Nephron (organoid): ENCODE results near the gene MYH7B.
A peak's percentile ranks its signal among the peaks of the same experiment; 100 is the strongest.

Source experiments
- H3K27ac Mint-ChIP-seq, 3 experiments: 2 replicates each; pipeline ENCODE4 v1.8.0; 2020; ENCODE audit warnings: mixed read lengths in 3 of 3, mild to moderate bottlenecking in 2 of 3, moderate library complexity in 1 of 3
- H3K27me3 Mint-ChIP-seq: 2 replicates; pipeline ENCODE4 v1.8.0; 2021; ENCODE audit warnings: low read depth, mild to moderate bottlenecking, moderate library complexity, mixed read lengths
- H3K36me3 Mint-ChIP-seq: 2 replicates; pipeline ENCODE4 v1.8.0; 2020; ENCODE audit warnings: low read depth, mixed read lengths
- H3K4me1 Mint-ChIP-seq: 2 replicates; pipeline ENCODE4 v1.8.0; 2020; ENCODE audit warnings: mixed read lengths
- H3K4me3 Mint-ChIP-seq, 3 experiments: 2 replicates each; pipeline ENCODE4 v1.8.0; 2020; ENCODE audit warnings: mild to moderate bottlenecking in 3 of 3, mixed read lengths in 3 of 3, moderate library complexity in 2 of 3
- H3K9me3 Mint-ChIP-seq: 2 replicates; pipeline ENCODE4 v1.8.0; 2020; ENCODE audit warnings: mixed read lengths
- TF ChIP-seq, protein P1 (sequence below), 3 experiments: fragments of 200-600 bp; sonication (generic); IDR thresholded peaks; one replicate each; pipeline ENCODE4 v1.5.0; 2021; ENCODE audit warnings: antibody characterized with exemption in 3 of 3; ENCODE audit not compliant: unreplicated experiment in 3 of 3

The MYH7B gene

DNA sequence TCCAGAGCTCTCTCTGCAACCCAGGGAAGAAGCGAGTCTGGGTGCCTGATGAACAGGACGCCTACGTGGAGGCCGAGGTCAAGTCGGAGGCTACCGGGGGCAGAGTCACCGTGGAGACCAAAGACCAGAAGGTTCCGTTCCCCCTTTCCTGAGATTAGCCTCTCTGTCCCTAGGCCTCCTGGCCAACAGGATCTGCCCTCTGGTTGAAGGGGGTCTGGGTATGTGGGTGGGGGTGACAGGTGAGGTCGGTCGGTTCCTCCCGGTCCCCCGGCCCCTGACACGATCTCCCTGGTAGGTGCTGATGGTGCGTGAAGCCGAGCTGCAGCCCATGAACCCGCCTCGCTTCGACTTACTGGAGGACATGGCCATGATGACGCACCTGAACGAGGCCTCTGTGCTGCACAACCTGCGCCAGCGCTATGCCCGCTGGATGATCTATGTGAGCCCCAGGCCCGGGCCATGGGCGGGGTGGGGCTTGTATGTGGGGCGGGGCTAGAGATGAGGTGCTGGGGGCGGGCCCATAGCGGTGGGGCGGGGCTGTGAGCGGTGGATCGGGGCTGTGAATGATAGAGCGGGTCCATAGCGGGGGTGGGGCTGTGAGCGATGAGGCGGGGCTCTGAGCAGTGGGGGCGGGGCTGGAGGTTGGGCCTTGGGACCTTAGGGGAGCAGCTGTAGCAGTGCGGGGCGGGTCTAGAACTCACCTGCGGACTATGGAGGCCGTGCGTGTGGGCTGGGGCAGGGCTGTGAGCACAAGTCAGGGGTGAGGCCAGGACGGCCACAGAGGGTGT is 23.9 kb downstream of the MYH7B start:
- Mint-ChIP-seq H3K27me3 (peaks cover 19% of the 10 kb centered on the region), H3K4me3 (peak overlapping the region in 2 of 3 experiments; percentile 82 to 84), H3K9me3 (no peaks in the 10 kb centered on the region), H3K27ac (no peak overlapping the region), H3K36me3 (no peaks in the 10 kb centered on the region), H3K4me1 (peaks cover 61% of the 10 kb centered on the region)
- TF ChIP-seq, protein P1, sequence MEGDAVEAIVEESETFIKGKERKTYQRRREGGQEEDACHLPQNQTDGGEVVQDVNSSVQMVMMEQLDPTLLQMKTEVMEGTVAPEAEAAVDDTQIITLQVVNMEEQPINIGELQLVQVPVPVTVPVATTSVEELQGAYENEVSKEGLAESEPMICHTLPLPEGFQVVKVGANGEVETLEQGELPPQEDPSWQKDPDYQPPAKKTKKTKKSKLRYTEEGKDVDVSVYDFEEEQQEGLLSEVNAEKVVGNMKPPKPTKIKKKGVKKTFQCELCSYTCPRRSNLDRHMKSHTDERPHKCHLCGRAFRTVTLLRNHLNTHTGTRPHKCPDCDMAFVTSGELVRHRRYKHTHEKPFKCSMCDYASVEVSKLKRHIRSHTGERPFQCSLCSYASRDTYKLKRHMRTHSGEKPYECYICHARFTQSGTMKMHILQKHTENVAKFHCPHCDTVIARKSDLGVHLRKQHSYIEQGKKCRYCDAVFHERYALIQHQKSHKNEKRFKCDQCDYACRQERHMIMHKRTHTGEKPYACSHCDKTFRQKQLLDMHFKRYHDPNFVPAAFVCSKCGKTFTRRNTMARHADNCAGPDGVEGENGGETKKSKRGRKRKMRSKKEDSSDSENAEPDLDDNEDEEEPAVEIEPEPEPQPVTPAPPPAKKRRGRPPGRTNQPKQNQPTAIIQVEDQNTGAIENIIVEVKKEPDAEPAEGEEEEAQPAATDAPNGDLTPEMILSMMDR (IDR thresholded peaks at IDR 0.05; ENCODE audit: unreplicated experiment in 3 of 3) = no peak

DNA sequence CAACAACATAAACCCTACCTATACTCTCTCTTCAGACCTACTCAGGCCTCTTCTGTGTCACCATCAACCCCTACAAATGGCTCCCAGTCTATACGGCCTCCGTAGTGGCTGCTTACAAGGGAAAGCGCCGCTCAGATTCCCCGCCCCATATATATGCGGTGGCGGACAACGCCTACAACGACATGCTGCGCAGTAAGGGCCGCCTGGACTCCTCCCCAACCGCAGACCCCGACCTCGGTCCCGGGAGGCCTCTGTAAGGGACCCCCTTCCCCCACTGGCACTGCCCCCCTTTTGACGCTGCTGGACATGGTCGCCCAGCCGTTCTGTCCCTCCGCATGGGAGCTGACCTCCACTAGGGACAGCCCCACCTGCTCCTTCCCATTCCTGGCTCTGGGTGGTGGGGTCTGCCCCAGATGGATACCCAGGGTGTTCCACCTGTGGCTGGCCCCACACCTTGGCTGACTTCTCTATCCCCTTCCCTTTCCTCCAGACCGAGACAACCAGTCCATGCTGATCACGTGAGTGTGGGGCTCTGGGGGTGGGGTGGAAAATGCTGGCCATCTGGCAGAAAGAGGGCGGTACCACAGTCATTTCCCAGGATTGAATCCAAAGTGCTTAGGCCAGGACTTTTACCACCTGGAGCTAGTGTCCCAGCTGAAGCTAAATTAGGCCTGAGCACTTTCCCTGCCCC is 25.0 kb downstream of the MYH7B start:
- Mint-ChIP-seq H3K9me3 (no peaks in the 10 kb centered on the region), H3K4me3 (peak overlapping the region in 2 of 3 experiments; percentile 54 to 66), H3K27me3 (peaks cover 20% of the 10 kb centered on the region), H3K36me3 (no peaks in the 10 kb centered on the region), H3K4me1 (peaks cover 66% of the 10 kb centered on the region), H3K27ac (peak overlapping the region in 2 of 3 experiments; percentile 38 to 87)
- TF ChIP-seq, protein P1 (IDR thresholded peaks at IDR 0.05; ENCODE audit: unreplicated experiment in 3 of 3) = no peak

GRCh38 chr20:34982270-34983088 is 26.8 kb downstream of the MYH7B start:
- Mint-ChIP-seq H3K4me3 (peak overlapping the region in 2 of 3 experiments; percentile 40 to 70), H3K27ac (peak overlapping the region in 1 of 3 experiments; percentile 20), H3K4me1 (peaks cover 59% of the 10 kb centered on the region), H3K36me3 (no peaks in the 10 kb centered on the region), H3K9me3 (no peaks in the 10 kb centered on the region), H3K27me3 (peaks cover 10% of the 10 kb centered on the region)
- TF ChIP-seq, protein P1 (IDR thresholded peaks at IDR 0.05; ENCODE audit: unreplicated experiment in 3 of 3) = no peak

DNA sequence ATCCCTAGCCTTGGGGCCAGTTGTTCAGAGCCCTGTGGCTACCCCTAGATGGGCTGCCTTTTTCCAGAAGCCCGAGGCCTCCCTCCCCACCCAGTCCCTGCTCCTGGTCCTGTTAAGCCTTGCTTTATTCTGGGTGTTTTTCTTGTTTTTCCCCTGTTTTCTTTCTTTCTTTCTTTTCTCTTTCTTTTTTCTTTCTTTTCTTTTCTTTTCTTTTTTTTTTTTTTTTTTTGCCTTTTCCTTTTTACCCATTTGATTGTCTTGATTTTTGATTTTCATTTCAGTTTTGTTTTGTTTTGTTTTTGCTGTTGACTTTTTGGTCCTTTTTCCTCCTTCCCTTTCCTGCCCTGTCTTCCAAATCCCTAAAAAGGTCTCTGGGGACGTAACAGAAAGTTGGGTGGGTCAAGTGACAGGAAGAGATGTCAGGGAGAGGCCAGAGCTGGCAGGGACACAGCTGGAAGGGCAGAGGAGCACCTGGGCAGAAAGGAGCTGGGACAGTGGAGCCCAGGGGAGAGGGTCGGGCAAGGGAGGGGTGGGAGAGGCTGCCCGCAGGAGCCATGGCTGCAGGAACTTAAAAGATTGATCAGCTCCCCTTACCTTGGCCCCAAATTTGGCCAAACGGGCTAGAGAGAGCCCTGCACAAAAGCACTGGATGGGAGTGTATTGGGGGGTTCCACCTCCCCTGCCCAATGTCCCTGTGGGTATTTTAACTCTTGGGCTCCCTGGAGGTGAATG is 27.6 kb downstream of the MYH7B start:
- TF ChIP-seq, protein P1 (IDR thresholded peaks at IDR 0.05; ENCODE audit: unreplicated experiment in 3 of 3) = no peak
- Mint-ChIP-seq H3K9me3 (no peaks in the 10 kb centered on the region), H3K27ac (peak overlapping the region in 1 of 3 experiments; percentile 36), H3K4me1 (peaks cover 63% of the 10 kb centered on the region), H3K36me3 (no peaks in the 10 kb centered on the region), H3K27me3 (peaks cover 10% of the 10 kb centered on the region), H3K4me3 (peak overlapping the region in 1 of 3 experiments; percentile 14)

DNA sequence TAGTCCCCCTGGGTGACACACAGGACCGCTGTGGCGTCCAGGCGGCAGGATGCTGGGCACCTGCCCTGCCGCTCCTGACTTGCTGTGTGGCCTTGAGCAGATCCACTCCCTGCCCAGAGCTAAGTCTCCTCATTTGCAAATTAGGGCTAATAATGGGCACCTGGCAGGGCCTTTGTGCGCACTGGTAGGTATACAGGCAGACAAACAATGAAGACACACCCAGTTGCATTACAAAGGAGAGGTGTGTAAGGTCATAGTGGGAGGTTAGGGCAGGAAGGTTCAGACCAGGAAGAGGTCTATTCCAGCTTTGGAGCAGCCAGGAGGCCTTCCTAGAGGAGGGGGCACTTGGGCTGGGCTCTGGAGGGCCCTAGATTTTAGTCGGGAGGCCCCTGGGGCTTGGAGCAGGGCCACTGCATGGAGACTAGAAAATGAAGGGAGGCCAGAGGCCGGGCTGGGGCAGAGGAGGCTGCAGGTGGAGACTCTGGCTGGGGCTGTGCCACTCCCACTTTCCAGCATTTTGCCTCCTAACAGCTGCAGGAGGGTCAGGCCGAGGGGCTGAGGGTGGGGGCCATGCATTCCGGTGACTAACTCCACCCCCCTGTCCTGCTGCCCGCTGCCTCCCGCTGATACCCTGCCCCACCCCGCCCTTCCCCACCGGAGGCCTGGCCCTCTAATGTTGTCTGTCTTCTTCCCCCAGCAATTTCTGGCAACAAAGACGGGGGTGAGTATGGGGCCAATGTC is 28.5 kb downstream of the MYH7B start:
- Mint-ChIP-seq H3K4me3 (no peak overlapping the region), H3K27me3 (peaks cover 10% of the 10 kb centered on the region), H3K36me3 (no peaks in the 10 kb centered on the region), H3K9me3 (no peaks in the 10 kb centered on the region), H3K4me1 (peaks cover 59% of the 10 kb centered on the region), H3K27ac (no peak overlapping the region)
- TF ChIP-seq, protein P1 (IDR thresholded peaks at IDR 0.05; ENCODE audit: unreplicated experiment in 3 of 3) = no peak
